ENCODE measurements around the gene ARID3A.

GRCh38 chr19:898663-899062 is 27.2 kb upstream of the ARID3A start:
- TF ChIP-seq SIN3A (IDR thresholded peaks at IDR 0.05; ENCODE audit: borderline replicate concordance, low read depth, low read length), result no peak
- TF ChIP-seq PRDM10 (CRISPR knock-in tag; IDR thresholded peaks at IDR 0.05; ENCODE audit: low read depth), result no peak
- no peak for TF ChIP-seq EP300 (IDR thresholded peaks at IDR 0.05; ENCODE audit: low read depth in 2 of 2, low read length in 2 of 2)
- no peak for TF ChIP-seq EP300 (CRISPR knock-in tag; IDR thresholded peaks at IDR 0.05; ENCODE audit: borderline replicate concordance)
- no peak for TF ChIP-seq ZNF629 (CRISPR knock-in tag; conservative IDR thresholded peaks at IDR 0.05)
- TF ChIP-seq GATA4 (IDR thresholded peaks at IDR 0.05; ENCODE audit: borderline replicate concordance, low read depth), result no peak
- no peak for TF ChIP-seq ZNF740 (CRISPR knock-in tag; IDR thresholded peaks at IDR 0.05)
- no peak for TF ChIP-seq EZH2 (conservative IDR thresholded peaks at IDR 0.05; ENCODE audit: low read depth, low read length)

Measured in HepG2 (cell line).